ENCODE data around the gene PXYLP1. TPM values are rescaled to one million over a fixed set of nuclear protein-coding genes. Genes with fewer than 3 reads are reported as not detected.

The PXYLP1 gene
- total and polyA plus RNA-seq, 2 donors: 41.5 to 49.0 TPM

Other genes starting within 250 kb of the PXYLP1 start
- 0.47 TPM for gene SPSB4, start 180.5 kb upstream of the PXYLP1 start, total RNA-seq
- 0.30 TPM for gene SPSB4, start 180.5 kb upstream of the PXYLP1 start, polyA plus RNA-seq
- 9.9 TPM for gene ZBTB38, start 136.7 kb downstream of the PXYLP1 start, total RNA-seq
- 11.0 TPM for gene ZBTB38, start 136.7 kb downstream of the PXYLP1 start, polyA plus RNA-seq

Data from thymus (tissue), 2 donors.